ENCODE data around the gene CACNA1S.

GRCh38 chr1:201077736-201078135 is 34.5 kb downstream of the CACNA1S start:
- TF ChIP-seq, protein P1, sequence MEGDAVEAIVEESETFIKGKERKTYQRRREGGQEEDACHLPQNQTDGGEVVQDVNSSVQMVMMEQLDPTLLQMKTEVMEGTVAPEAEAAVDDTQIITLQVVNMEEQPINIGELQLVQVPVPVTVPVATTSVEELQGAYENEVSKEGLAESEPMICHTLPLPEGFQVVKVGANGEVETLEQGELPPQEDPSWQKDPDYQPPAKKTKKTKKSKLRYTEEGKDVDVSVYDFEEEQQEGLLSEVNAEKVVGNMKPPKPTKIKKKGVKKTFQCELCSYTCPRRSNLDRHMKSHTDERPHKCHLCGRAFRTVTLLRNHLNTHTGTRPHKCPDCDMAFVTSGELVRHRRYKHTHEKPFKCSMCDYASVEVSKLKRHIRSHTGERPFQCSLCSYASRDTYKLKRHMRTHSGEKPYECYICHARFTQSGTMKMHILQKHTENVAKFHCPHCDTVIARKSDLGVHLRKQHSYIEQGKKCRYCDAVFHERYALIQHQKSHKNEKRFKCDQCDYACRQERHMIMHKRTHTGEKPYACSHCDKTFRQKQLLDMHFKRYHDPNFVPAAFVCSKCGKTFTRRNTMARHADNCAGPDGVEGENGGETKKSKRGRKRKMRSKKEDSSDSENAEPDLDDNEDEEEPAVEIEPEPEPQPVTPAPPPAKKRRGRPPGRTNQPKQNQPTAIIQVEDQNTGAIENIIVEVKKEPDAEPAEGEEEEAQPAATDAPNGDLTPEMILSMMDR (IDR thresholded peaks at IDR 0.05) = no peak
- TF ChIP-seq POLR2A (IDR thresholded peaks at IDR 0.05) = no peak
